Panc1 (cell line): ENCODE results near the gene LRRC71. TPM values are rescaled to one million over a fixed set of nuclear protein-coding genes. Genes with fewer than 3 reads are reported as not detected.
A peak's percentile ranks its signal among the peaks of the same experiment; 100 is the strongest.

ENCODE experiments used
- ATAC-seq: fragments of 200-7000 bp; cut with Tn5 transposase; 2 replicates; pipeline ENCODE4 v1.9.1; 2020; ENCODE audit warnings: mild to moderate bottlenecking, moderate library complexity
- BruUV-seq: library from RNA; stranded (reverse); fragments of 400-500 nt; replicated peaks from 2 replicates; lab custom pipeline; 2021; lab: Mats Ljungman, UMichigan
- CTCF ChIA-PET: fragments of 300-600 bp; sonication (Branson Sonifier 250); formaldehyde crosslinking; loops from one replicate; lab custom pipeline; 2022; ENCODE audit warnings: antibody characterized with exemption; lab: Charles Lee
- POLR2A ChIA-PET: fragments of 300-600 bp; sonication (Branson Sonifier 250); formaldehyde crosslinking; loops from one replicate; lab custom pipeline; 2022; ENCODE audit warnings: antibody characterized with exemption; lab: Charles Lee
- DNase-seq: peaks from one replicate; pipeline ENCODE4 v3.0.0-alpha.2; 2010; ENCODE audit warnings: low read depth, low spot score
- H3K27ac ChIP-seq: 2 replicates; pipeline ENCODE4 v1.5.1; 2011; ENCODE audit warnings: mild to moderate bottlenecking, low read length, inconsistent platforms
- H3K27me3 ChIP-seq: fragments of 200-500 bp; sonication (Bioruptor generic); 2 replicates; pipeline ENCODE4 v1.6.0; 2014; ENCODE audit warnings: low read length, inconsistent platforms; ENCODE audit not compliant: control insufficient read depth, insufficient read depth
- H3K36me3 ChIP-seq: fragments of 200-500 bp; sonication (Bioruptor generic); 2 replicates; pipeline ENCODE4 v1.5.1; 2014; ENCODE audit warnings: inconsistent platforms, mild to moderate bottlenecking, low read length, moderate library complexity; ENCODE audit not compliant: control insufficient read depth, insufficient read depth
- H3K4me1 ChIP-seq: 2 replicates; pipeline ENCODE4 v1.5.1; 2011; ENCODE audit warnings: inconsistent platforms, mild to moderate bottlenecking, low read length, moderate library complexity; ENCODE audit not compliant: control insufficient read depth, insufficient read depth
- H3K4me3 ChIP-seq, 2 experiments: 2 replicates each; pipeline ENCODE4 v1.5.1; 2011 to 2012; ENCODE audit warnings: low read depth in 2 of 2, low read length in 2 of 2, mild to moderate bottlenecking in 2 of 2, inconsistent platforms in 1 of 2, moderate library complexity in 1 of 2
- H3K9me3 ChIP-seq: fragments of 200-500 bp; sonication (Bioruptor generic); 2 replicates; pipeline ENCODE4 v1.5.1; 2014; ENCODE audit warnings: low read depth, mild to moderate bottlenecking, inconsistent platforms, low read length, moderate library complexity; ENCODE audit not compliant: control insufficient read depth, insufficient read depth
- CTCF ChIP-seq: fragments of 450-650 bp; IDR thresholded peaks from 2 replicates; pipeline ENCODE4 v1.5.1; 2017; ENCODE audit warnings: mild to moderate bottlenecking
- POLR2AphosphoS5 ChIP-seq: IDR thresholded peaks from 2 replicates; pipeline ENCODE4 v1.6.1; 2012; ENCODE audit warnings: mild to moderate bottlenecking, low read depth, low read length, moderate library complexity
- REST ChIP-seq, 2 experiments: IDR thresholded peaks; 2 replicates each; pipeline ENCODE4 v1.6.1; 2011 to 2012; ENCODE audit warnings: low read depth in 2 of 2, control low read depth in 1 of 2, low read length in 1 of 2, mild to moderate bottlenecking in 1 of 2, moderate library complexity in 1 of 2; ENCODE audit not compliant: insufficient read depth in 1 of 2
- SIN3A ChIP-seq: IDR thresholded peaks from 2 replicates; pipeline ENCODE4 v1.6.1; 2012; ENCODE audit warnings: low read depth, mild to moderate bottlenecking, low read length, moderate library complexity, borderline replicate concordance; ENCODE audit not compliant: insufficient read depth
- TCF7L2 ChIP-seq: IDR thresholded peaks from 2 replicates; pipeline ENCODE4 v1.6.1; 2011; ENCODE audit warnings: mild to moderate bottlenecking, low read depth, low read length, inconsistent platforms
- in situ Hi-C: cut with HindIII; loops from 2 replicates; pipeline ENCODE4 v1.10.0; 2016; ENCODE audit warnings: low sequenced_read_pairs, low pct_unique_long_range_greater_than_20kb
- intact Hi-C: fragments of 100-400 bp; cut with micrococcal nuclease; formaldehyde crosslinking; loops from one replicate; pipeline ENCODE4 v1.10.0; 2022; ENCODE audit not compliant: unreplicated experiment
- total RNA-seq: library from RNA; stranded (reverse); gene quantifications from one replicate; pipeline ENCODE4 v1.2.1, GENCODE V29; 2021; ENCODE audit not compliant: unreplicated experiment

Gene LRRC71
- total RNA-seq, 1 experiment from 2014 or later = 0.77 TPM

GRCh38 chr1:156948708-156949107 is 28.3 kb downstream of the LRRC71 start:
- POLR2A ChIA-PET = interaction anchor here (0.6 kb wide), 1 partner anchor 76 kb away, joined by 6 read pairs; no protein-coding TSS in a partner anchor
- Histone ChIP-seq H3K36me3 (peaks cover 22% of the 10 kb centered on the region), H3K4me3 (no peak overlapping the region), H3K9me3 (no peaks in the 10 kb centered on the region), H3K27me3 (no peaks in the 10 kb centered on the region), H3K4me1 (no peaks in the 10 kb centered on the region), H3K27ac (no peak overlapping the region)
- DNase-seq (no peak), ATAC-seq (peak; percentile 59; the same call in 1 of the 2 replicates)
- in situ Hi-C loops = no loop called here
- no TSS peak for BruUV-seq
- CTCF ChIA-PET = no interaction called here
- intact Hi-C loops = no loop called here
- TF ChIP-seq POLR2AphosphoS5 (no peak), CTCF (no peak; the same call in 1 of the 2 replicates), REST (IDR thresholded peaks at IDR 0.05; ENCODE audit: insufficient read depth in 1 of 2, low read depth in 2 of 2, low read length in 1 of 2) (no peak), SIN3A (no peak), TCF7L2 (no peak)

- Histone ChIP-seq H3K4me3 (no peak overlapping the region), H3K27ac (no peak overlapping the region), H3K9me3 (no peaks in the 10 kb centered on the region), H3K27me3 (no peaks in the 10 kb centered on the region), H3K36me3 (peaks cover 22% of the 10 kb centered on the region), H3K4me1 (no peaks in the 10 kb centered on the region)
- TF ChIP-seq TCF7L2 (no peak), REST (IDR thresholded peaks at IDR 0.05; ENCODE audit: insufficient read depth in 1 of 2, low read depth in 2 of 2, low read length in 1 of 2) (no peak), CTCF (no peak)
- POLR2A ChIA-PET = interaction anchor here (0.6 kb wide), 1 partner anchor 76 kb away, joined by 6 read pairs; no protein-coding TSS in a partner anchor
- no peak for DNase-seq
- BruUV-seq = no TSS peak
- CTCF ChIA-PET = interaction anchor here (0.6 kb wide), 1 partner anchor 110 kb away, joined by 3 read pairs; no protein-coding TSS in a partner anchor
- intact Hi-C loops (no loop called here), in situ Hi-C loops (no loop called here)
- ATAC-seq = no peak
Observed at GRCh38 chr1:156949127-156949526, 28.7 kb downstream of the LRRC71 start.
